ENCODE results near the gene NARF. TPM values are rescaled to one million over a fixed set of nuclear protein-coding genes. Genes with fewer than 3 reads are reported as not detected.

NARF gene
- polyA plus RNA-seq, 4 donors = 39.2 to 87.0 (median 49.9) TPM

DNA sequence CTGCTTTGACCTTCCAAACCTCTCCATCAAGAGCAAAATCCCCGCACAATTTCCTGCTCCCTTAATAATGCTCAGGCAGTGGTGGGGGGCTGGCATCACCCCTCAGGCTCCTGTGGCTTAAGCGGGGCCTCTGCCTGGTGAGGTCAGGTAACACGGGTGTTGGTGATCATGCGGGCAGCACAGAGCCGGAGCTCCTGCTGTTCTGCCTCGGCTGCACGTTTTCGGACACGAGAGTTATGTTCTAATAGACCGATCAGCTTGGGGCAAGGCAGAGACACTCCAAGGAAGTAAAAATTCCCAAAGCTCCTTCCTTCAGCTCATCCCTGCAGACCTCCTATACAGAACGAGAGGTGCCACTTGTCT, 6.0 kb downstream of the NARF start:
- no peak overlapping the region for H3K4me3 ChIP-seq (ENCODE audit: low read depth in 1 of 3, low read length in 3 of 3)
- no peaks in the 10 kb centered on the region for H3K9me3 ChIP-seq (ENCODE audit: control insufficient read depth in 2 of 2, insufficient read depth in 1 of 2, low read depth in 1 of 2, low read length in 1 of 2)
- no peak for FAIRE-seq
- DNase-seq = no peak
- H3K4me1 ChIP-seq (ENCODE audit: control insufficient read depth in 3 of 3, insufficient read depth in 2 of 3, low read depth in 1 of 3, low read length in 2 of 3) = peaks cover 0 to 12% (median 0%) of the 10 kb centered on the region in 3 donors
- no peak overlapping the region for H3K27ac ChIP-seq (ENCODE audit: low read depth in 1 of 3, low read length in 2 of 3)
- peaks cover 13 to 85% (median 20%) of the 10 kb centered on the region in 3 donors for H3K36me3 ChIP-seq (ENCODE audit: control insufficient read depth in 3 of 3, insufficient read depth in 2 of 3, low read depth in 1 of 3, low read length in 3 of 3)
- WGBS, 3 donors = 92 to 93% (median 92%) methylated on average over 11 of the region's 11 CpGs
- no peaks in the 10 kb centered on the region for H3K27me3 ChIP-seq (ENCODE audit: control insufficient read depth in 3 of 3, insufficient read depth in 3 of 3, low read length in 3 of 3)

DNA sequence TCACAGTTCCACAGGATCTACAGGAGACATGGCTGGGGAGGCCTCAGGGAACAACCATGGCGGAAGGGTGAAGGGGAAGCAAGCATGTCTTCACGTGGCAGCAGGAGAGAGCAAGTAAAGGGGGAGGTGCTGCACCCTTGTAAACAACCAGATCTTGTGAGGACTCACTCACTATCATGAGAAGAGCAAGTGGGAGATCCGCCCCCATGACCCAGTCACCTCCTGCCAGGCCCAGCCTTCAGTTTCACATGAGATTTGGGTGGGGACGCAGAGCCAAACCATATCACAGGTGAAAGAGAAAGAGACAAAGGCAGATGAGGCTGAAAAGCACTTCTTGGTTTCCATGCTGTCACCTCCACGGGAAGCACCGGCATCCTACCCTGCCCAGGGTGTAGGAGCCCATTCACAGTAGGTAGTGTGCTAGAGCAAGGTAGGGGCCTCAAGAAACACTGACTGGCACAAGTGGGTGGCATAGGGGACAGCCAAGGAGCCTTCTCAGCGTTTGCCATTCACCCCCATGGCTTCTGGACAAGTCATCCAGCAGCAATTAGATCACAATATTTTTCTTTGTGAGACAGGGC, 6.6 kb downstream of the NARF start:
- H3K9me3 ChIP-seq (ENCODE audit: control insufficient read depth in 2 of 2, insufficient read depth in 1 of 2, low read depth in 1 of 2, low read length in 1 of 2) = no peaks in the 10 kb centered on the region
- peaks cover 13 to 87% (median 20%) of the 10 kb centered on the region in 3 donors for H3K36me3 ChIP-seq (ENCODE audit: control insufficient read depth in 3 of 3, insufficient read depth in 2 of 3, low read depth in 1 of 3, low read length in 3 of 3)
- DNase-seq (no peak), FAIRE-seq (no peak)
- H3K4me3 ChIP-seq (ENCODE audit: low read depth in 1 of 3, low read length in 3 of 3) = no peak overlapping the region
- WGBS, 3 donors = 84 to 94% (median 92%) methylated on average over 7 of the region's 7 CpGs
- H3K4me1 ChIP-seq (ENCODE audit: control insufficient read depth in 3 of 3, insufficient read depth in 2 of 3, low read depth in 1 of 3, low read length in 2 of 3) = peaks cover 0 to 12% (median 0%) of the 10 kb centered on the region in 3 donors
- H3K27ac ChIP-seq (ENCODE audit: low read depth in 1 of 3, low read length in 2 of 3) = no peak overlapping the region
- H3K27me3 ChIP-seq (ENCODE audit: control insufficient read depth in 3 of 3, insufficient read depth in 3 of 3, low read length in 3 of 3) = no peaks in the 10 kb centered on the region

DNA sequence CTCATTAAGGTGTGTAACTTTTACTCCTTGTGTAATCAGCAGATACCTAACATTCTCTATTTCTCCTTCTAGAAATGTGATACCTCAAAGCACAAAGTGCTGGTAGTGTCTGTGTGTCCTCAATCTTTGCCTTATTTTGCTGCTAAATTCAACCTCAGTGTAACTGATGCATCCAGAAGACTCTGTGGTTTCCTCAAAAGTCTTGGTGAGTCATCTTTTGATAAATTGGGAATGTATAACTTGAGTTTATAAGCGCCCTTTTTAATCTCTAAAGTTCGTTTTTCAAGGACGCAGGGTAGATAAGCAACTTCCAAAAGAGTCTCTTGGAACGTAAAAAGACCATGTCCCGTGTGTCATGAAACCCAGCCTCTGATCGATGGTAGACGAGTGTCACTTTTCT, 10.2 kb downstream of the NARF start:
- H3K27me3 ChIP-seq (ENCODE audit: control insufficient read depth in 3 of 3, insufficient read depth in 3 of 3, low read length in 3 of 3) = no peaks in the 10 kb centered on the region
- no peaks in the 10 kb centered on the region for H3K9me3 ChIP-seq (ENCODE audit: control insufficient read depth in 2 of 2, insufficient read depth in 1 of 2, low read depth in 1 of 2, low read length in 1 of 2)
- H3K27ac ChIP-seq (ENCODE audit: low read depth in 1 of 3, low read length in 2 of 3) = no peak overlapping the region
- no peak for FAIRE-seq
- no peak for DNase-seq
- WGBS, 3 donors = 78 to 90% (median 78%) methylated on average over 7 of the region's 7 CpGs
- peaks cover 9 to 77% (median 17%) of the 10 kb centered on the region in 3 donors for H3K36me3 ChIP-seq (ENCODE audit: control insufficient read depth in 3 of 3, insufficient read depth in 2 of 3, low read depth in 1 of 3, low read length in 3 of 3)
- H3K4me1 ChIP-seq (ENCODE audit: control insufficient read depth in 3 of 3, insufficient read depth in 2 of 3, low read depth in 1 of 3, low read length in 2 of 3) = no peaks in the 10 kb centered on the region
- no peak overlapping the region for H3K4me3 ChIP-seq (ENCODE audit: low read depth in 1 of 3, low read length in 3 of 3)

DNA sequence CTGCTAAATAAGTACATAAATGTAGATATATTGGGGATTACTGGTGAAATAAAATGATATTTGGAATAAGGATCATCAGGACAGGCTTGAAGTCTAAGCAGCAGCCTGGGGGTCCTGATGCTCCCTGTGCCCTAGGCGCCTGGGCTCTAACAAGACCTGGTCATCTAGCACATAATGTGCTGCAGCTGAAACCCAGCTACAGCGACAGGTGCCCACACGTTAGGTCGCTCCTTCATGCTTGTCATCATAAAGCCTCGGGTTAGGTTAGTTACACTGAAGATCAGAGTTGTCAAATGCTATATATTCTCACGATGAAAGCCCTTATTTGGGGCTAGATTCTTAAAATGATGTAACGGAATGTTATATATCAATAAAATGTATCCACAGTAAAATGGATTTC, 11.5 kb downstream of the NARF start:
- H3K4me3 ChIP-seq (ENCODE audit: low read depth in 1 of 3, low read length in 3 of 3) = no peak overlapping the region
- H3K27ac ChIP-seq (ENCODE audit: low read depth in 1 of 3, low read length in 2 of 3) = no peak overlapping the region
- DNase-seq (no peak), FAIRE-seq (no peak)
- 96 to 98% (median 98%) methylated on average over 7 of the region's 7 CpGs for WGBS, 3 donors
- peaks cover 9 to 72% (median 9%) of the 10 kb centered on the region in 3 donors for H3K36me3 ChIP-seq (ENCODE audit: control insufficient read depth in 3 of 3, insufficient read depth in 2 of 3, low read depth in 1 of 3, low read length in 3 of 3)
- H3K9me3 ChIP-seq (ENCODE audit: control insufficient read depth in 2 of 2, insufficient read depth in 1 of 2, low read depth in 1 of 2, low read length in 1 of 2) = no peaks in the 10 kb centered on the region
- H3K4me1 ChIP-seq (ENCODE audit: control insufficient read depth in 3 of 3, insufficient read depth in 2 of 3, low read depth in 1 of 3, low read length in 2 of 3) = no peaks in the 10 kb centered on the region
- no peaks in the 10 kb centered on the region for H3K27me3 ChIP-seq (ENCODE audit: control insufficient read depth in 3 of 3, insufficient read depth in 3 of 3, low read length in 3 of 3)

DNA sequence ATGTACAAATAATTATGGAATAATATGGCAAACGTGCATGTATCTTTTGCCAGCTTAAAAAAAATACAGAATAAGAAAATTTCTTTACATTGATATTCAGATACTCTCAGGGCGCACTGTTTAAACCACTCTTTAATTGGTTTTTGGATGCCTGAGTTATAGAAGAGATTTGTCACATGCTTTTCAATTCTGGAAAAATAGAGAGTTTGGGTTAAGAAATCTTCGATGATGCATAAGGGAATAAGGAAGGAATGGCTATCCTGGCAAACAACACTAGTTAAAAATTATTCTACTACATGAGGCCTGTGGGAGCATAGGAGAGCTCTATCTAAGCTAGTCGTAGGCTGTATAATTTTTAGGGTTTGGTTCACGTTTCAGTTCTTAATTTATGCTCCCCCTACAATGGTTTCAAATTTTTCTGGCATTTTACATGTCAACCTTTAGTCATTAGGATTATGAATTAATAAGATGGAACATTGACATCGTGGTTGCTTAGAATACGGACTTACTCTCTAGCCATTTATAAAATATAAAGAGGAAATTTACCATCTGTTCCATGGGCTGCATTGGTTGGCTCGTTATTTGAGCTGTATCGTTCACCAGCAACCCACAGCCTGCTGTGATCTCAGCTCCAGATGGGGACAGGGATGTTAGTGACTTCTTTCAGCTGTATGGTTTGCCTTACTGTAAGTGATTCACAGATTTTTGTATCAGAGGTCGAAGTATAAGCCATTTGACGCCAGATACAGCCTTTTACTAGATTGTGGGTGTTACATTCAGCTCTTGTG, 15.9 kb downstream of the NARF start:
- Histone ChIP-seq H3K4me1 (ENCODE audit: control insufficient read depth in 3 of 3, insufficient read depth in 2 of 3, low read depth in 1 of 3, low read length in 2 of 3) (no peaks in the 10 kb centered on the region), H3K9me3 (ENCODE audit: control insufficient read depth in 2 of 2, insufficient read depth in 1 of 2, low read depth in 1 of 2, low read length in 1 of 2) (no peaks in the 10 kb centered on the region), H3K4me3 (ENCODE audit: low read depth in 1 of 3, low read length in 3 of 3) (no peak overlapping the region), H3K36me3 (ENCODE audit: control insufficient read depth in 3 of 3, insufficient read depth in 2 of 3, low read depth in 1 of 3, low read length in 3 of 3) (peaks cover 5 to 76% (median 13%) of the 10 kb centered on the region in 3 donors), H3K27me3 (ENCODE audit: control insufficient read depth in 3 of 3, insufficient read depth in 3 of 3, low read length in 3 of 3) (no peaks in the 10 kb centered on the region), H3K27ac (ENCODE audit: low read depth in 1 of 3, low read length in 2 of 3) (no peak overlapping the region)
- DNase-seq = no peak
- 86 to 87% (median 87%) methylated on average over 11 of the region's 11 CpGs for WGBS, 3 donors
- FAIRE-seq = no peak

DNA sequence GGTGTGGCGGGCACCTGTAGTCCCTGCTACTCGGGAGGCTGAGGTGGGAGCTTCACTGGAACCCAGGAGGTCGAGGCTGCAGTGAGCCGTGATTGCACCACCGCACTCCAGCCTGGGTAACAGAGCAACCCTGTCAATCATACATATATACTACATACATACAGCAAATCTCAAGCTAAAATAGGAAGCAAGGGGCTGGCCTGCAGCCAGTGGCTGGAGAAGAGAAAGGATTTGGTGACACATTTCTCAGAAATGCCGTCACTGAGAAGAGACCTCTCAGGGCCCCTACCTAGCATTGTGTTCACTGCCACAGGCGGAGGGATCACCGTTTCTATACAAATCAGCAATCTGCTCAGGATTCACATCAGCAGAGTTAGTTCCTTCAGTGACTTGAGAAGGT, 16.9 kb downstream of the NARF start:
- no peaks in the 10 kb centered on the region for H3K4me1 ChIP-seq (ENCODE audit: control insufficient read depth in 3 of 3, insufficient read depth in 2 of 3, low read depth in 1 of 3, low read length in 2 of 3)
- no peak overlapping the region for H3K4me3 ChIP-seq (ENCODE audit: low read depth in 1 of 3, low read length in 3 of 3)
- FAIRE-seq (no peak), DNase-seq (no peak)
- H3K27ac ChIP-seq (ENCODE audit: low read depth in 1 of 3, low read length in 2 of 3) = no peak overlapping the region
- H3K27me3 ChIP-seq (ENCODE audit: control insufficient read depth in 3 of 3, insufficient read depth in 3 of 3, low read length in 3 of 3) = no peaks in the 10 kb centered on the region
- 90 to 96% (median 95%) methylated on average over 7 to 8 of the region's 8 CpGs for WGBS, 3 donors
- H3K36me3 ChIP-seq (ENCODE audit: control insufficient read depth in 3 of 3, insufficient read depth in 2 of 3, low read depth in 1 of 3, low read length in 3 of 3) = peaks cover 5 to 78% (median 23%) of the 10 kb centered on the region in 3 donors
- no peaks in the 10 kb centered on the region for H3K9me3 ChIP-seq (ENCODE audit: control insufficient read depth in 2 of 2, insufficient read depth in 1 of 2, low read depth in 1 of 2, low read length in 1 of 2)

DNA sequence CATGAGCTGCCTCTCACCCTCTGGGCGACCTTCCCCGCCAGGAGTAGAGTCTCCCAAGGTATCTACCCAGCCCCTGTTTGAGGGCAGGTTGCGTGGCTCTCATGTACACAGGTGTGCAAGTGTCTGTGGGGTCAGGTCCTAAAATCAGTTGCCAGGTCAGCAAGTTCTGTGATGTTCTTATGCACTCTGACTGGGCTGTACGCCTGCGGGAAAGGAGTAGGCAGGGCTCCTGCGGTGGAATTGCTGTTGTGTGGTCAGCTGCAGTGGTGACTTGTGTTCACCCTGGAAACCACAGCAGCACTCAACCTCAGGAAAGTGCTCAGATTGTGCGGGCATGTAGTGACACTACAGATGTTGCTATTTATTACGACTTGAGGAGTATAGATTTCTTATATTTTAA, 19.4 kb downstream of the NARF start:
- peaks cover 8 to 77% (median 30%) of the 10 kb centered on the region in 3 donors for H3K36me3 ChIP-seq (ENCODE audit: control insufficient read depth in 3 of 3, insufficient read depth in 2 of 3, low read depth in 1 of 3, low read length in 3 of 3)
- FAIRE-seq = no peak
- 80 to 94% (median 86%) methylated on average over 8 of the region's 8 CpGs for WGBS, 3 donors

DNA sequence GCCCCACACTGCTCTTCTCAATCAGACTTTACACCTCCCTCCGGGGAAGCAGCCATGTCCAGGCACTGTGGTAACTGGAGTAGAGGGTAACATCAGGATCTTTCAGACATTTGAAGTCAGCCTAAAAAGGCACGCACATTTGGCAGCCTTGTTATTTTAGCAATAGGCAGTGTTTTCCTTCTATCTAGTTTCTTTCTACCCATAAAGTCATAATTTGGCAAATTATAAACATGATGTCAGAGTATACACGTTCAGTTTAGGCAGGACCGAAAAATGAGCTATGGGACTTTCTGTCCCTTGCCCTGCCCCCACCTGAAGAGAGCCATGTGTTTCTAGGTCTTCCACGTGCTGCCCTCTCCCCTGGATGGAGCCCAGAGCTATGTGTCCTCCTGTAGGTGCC, 21.1 kb downstream of the NARF start:
- no peaks in the 10 kb centered on the region for H3K9me3 ChIP-seq (ENCODE audit: control insufficient read depth in 2 of 2, insufficient read depth in 1 of 2, low read depth in 1 of 2, low read length in 1 of 2)
- FAIRE-seq (no peak), DNase-seq (no peak)
- 83 to 90% (median 85%) methylated on average over 5 of the region's 5 CpGs for whole genome bisulfite sequencing, 3 donors
- H3K27ac ChIP-seq (ENCODE audit: low read depth in 1 of 3, low read length in 2 of 3) = no peak overlapping the region
- no peaks in the 10 kb centered on the region for H3K4me1 ChIP-seq (ENCODE audit: control insufficient read depth in 3 of 3, insufficient read depth in 2 of 3, low read depth in 1 of 3, low read length in 2 of 3)
- H3K4me3 ChIP-seq (ENCODE audit: low read depth in 1 of 3, low read length in 3 of 3) = no peak overlapping the region
- H3K27me3 ChIP-seq (ENCODE audit: control insufficient read depth in 3 of 3, insufficient read depth in 3 of 3, low read length in 3 of 3) = no peaks in the 10 kb centered on the region
- peaks cover 14 to 82% (median 30%) of the 10 kb centered on the region in 3 donors for H3K36me3 ChIP-seq (ENCODE audit: control insufficient read depth in 3 of 3, insufficient read depth in 2 of 3, low read depth in 1 of 3, low read length in 3 of 3)

More for the DNA sequence above, 19.4 kb downstream of the NARF start:
- Histone ChIP-seq H3K9me3 (ENCODE audit: control insufficient read depth in 2 of 2, insufficient read depth in 1 of 2, low read depth in 1 of 2, low read length in 1 of 2) (no peaks in the 10 kb centered on the region), H3K4me3 (ENCODE audit: low read depth in 1 of 3, low read length in 3 of 3) (no peak overlapping the region), H3K27ac (ENCODE audit: low read depth in 1 of 3, low read length in 2 of 3) (no peak overlapping the region), H3K4me1 (ENCODE audit: control insufficient read depth in 3 of 3, insufficient read depth in 2 of 3, low read depth in 1 of 3, low read length in 2 of 3) (no peaks in the 10 kb centered on the region), H3K27me3 (ENCODE audit: control insufficient read depth in 3 of 3, insufficient read depth in 3 of 3, low read length in 3 of 3) (no peaks in the 10 kb centered on the region)
- DNase-seq = no peak
